H1 (cell line): ENCODE measurements around the gene TTC33. TPM values are rescaled to one million over a fixed set of nuclear protein-coding genes. Genes with fewer than 3 reads are reported as not detected.

Source experiments
- CTCF ChIA-PET: fragments of 300-600 bp; sonication (Branson Sonifier 250); formaldehyde crosslinking; loops from one replicate; lab custom pipeline; 2021; ENCODE audit not compliant: partially characterized antibody; lab: Charles Lee
- POLR2A ChIA-PET: fragments of 300-600 bp; sonication (Branson Sonifier 250); formaldehyde crosslinking; loops from one replicate; lab custom pipeline; 2021; ENCODE audit warnings: inconsistent platforms; ENCODE audit not compliant: partially characterized antibody; lab: Charles Lee
- DNase-seq, 2 experiments: peaks; one replicate each; pipeline versions ENCODE4 v3.0.0 to v3.0.0-alpha.2; 2010 to 2022; ENCODE audit warnings: low spot score in 2 of 2, low read depth in 1 of 2, mixed read lengths in 1 of 2
- FAIRE-seq: peaks from 2 replicates; lab custom pipeline; 2011; peaks lifted over from hg19 to GRCh38; lab: Jason Lieb, UNC
- H2AFZ ChIP-seq: 2 replicates; pipeline ENCODE4 v1.8.1; 2012; ENCODE audit warnings: low read length, inconsistent platforms
- H2AK5ac ChIP-seq: 2 replicates; pipeline ENCODE4 v1.6.1; 2013; ENCODE audit warnings: low read depth, low read length
- H2BK120ac ChIP-seq: replicated peaks from 2 replicates; pipeline ENCODE3; 2013; ENCODE audit warnings: low read depth, low read length, inconsistent platforms
- H2BK12ac ChIP-seq: 2 replicates; pipeline ENCODE4 v1.6.1; 2013; ENCODE audit warnings: low read depth, low read length
- H2BK15ac ChIP-seq: 2 replicates; pipeline ENCODE4 v1.6.1; 2013; ENCODE audit warnings: low read length
- H2BK20ac ChIP-seq: 2 replicates; pipeline ENCODE4 v1.6.1; 2013; ENCODE audit warnings: low read length
- H2BK5ac ChIP-seq: 2 replicates; pipeline ENCODE4 v1.6.1; 2013; ENCODE audit warnings: low read depth, low read length
- H3K14ac ChIP-seq: 2 replicates; pipeline ENCODE4 v1.6.1; 2013; ENCODE audit warnings: inconsistent platforms; ENCODE audit not compliant: insufficient read length
- H3K18ac ChIP-seq: 2 replicates; pipeline ENCODE4 v1.6.1; 2013; ENCODE audit warnings: low read length; ENCODE audit errors: extremely low read depth
- H3K23ac ChIP-seq: 2 replicates; pipeline ENCODE4 v1.6.1; 2013; ENCODE audit warnings: inconsistent platforms; ENCODE audit not compliant: insufficient read length
- H3K23me2 ChIP-seq: 2 replicates; pipeline ENCODE4 v1.6.1; 2013; ENCODE audit warnings: low read depth, low read length
- H3K27ac ChIP-seq: 2 replicates; pipeline ENCODE4 v1.6.1; 2011; ENCODE audit warnings: low read depth, low read length, inconsistent platforms
- H3K27me3 ChIP-seq, 4 experiments: replicated peaks in 1 of 4; 1 replicate in 1 of 4; 2 replicates in 3 of 4; pipeline versions ENCODE4 v1.6.1 to v1.8.1; 2011 to 2013; ENCODE audit warnings: low read length in 3 of 4, mild to moderate bottlenecking in 3 of 4, inconsistent platforms in 2 of 4, mixed read lengths in 2 of 4, moderate library complexity in 1 of 4; ENCODE audit not compliant: control insufficient read depth in 3 of 4, insufficient read depth in 3 of 4; ENCODE audit errors: extremely low read depth in 1 of 4
- H3K36me3 ChIP-seq, 4 experiments: 2 replicates each; pipeline versions ENCODE4 v1.6.1 to v1.8.1; 2011 to 2013; ENCODE audit warnings: mild to moderate bottlenecking in 4 of 4, low read length in 3 of 4, moderate library complexity in 2 of 4, control low read depth in 1 of 4, inconsistent platforms in 1 of 4; ENCODE audit not compliant: insufficient read depth in 4 of 4, control insufficient read depth in 2 of 4
- H3K4ac ChIP-seq: replicated peaks from 2 replicates; pipeline ENCODE3; 2013; ENCODE audit warnings: low read length, low read depth, mixed read lengths, inconsistent platforms; ENCODE audit not compliant: insufficient read length
- H3K4me1 ChIP-seq, 4 experiments: replicated peaks in 1 of 4; 1 replicate in 1 of 4; 2 replicates in 3 of 4; pipeline versions ENCODE4 v1.6.1 to v1.8.1; 2011 to 2013; ENCODE audit warnings: low read length in 3 of 4, inconsistent platforms in 2 of 4, mixed read lengths in 1 of 4; ENCODE audit not compliant: insufficient read depth in 4 of 4, control insufficient read depth in 3 of 4
- H3K4me2 ChIP-seq, 2 experiments: 2 replicates each; pipeline versions ENCODE4 v1.6.1 to v1.8.1; 2011 to 2013; ENCODE audit warnings: low read depth in 2 of 2, low read length in 2 of 2, control low read depth in 1 of 2, inconsistent platforms in 1 of 2, mild to moderate bottlenecking in 1 of 2; ENCODE audit not compliant: insufficient read depth in 1 of 2
- H3K4me3 ChIP-seq, 4 experiments: fragments of 200-600, 300-600 bp in 1 of 4; sonication (generic), shearing (Covaris generic), sonication (Bioruptor Twin) in 1 of 4; 2 replicates each; pipeline versions ENCODE4 v1.5.1 to v1.8.1; 2011 to 2016; ENCODE audit warnings: low read length in 4 of 4, low read depth in 3 of 4, control low read depth in 2 of 4, inconsistent platforms in 2 of 4, mild to moderate bottlenecking in 2 of 4, mixed read lengths in 1 of 4, moderate library complexity in 1 of 4; ENCODE audit not compliant: insufficient read depth in 2 of 4; ENCODE audit errors: extremely low read depth in 1 of 4
- H3K56ac ChIP-seq: replicated peaks from 2 replicates; pipeline ENCODE3; 2013; ENCODE audit warnings: low read depth, mild to moderate bottlenecking, mixed read lengths, low read length, inconsistent platforms; ENCODE audit not compliant: insufficient read length
- H3K79me1 ChIP-seq: 2 replicates; pipeline ENCODE4 v1.6.1; 2013; ENCODE audit warnings: low read depth, low read length, control low read depth
- H3K79me2 ChIP-seq, 2 experiments: 2 replicates each; pipeline versions ENCODE4 v1.6.1 to v1.8.1; 2012 to 2013; ENCODE audit warnings: low read length in 2 of 2, mild to moderate bottlenecking in 2 of 2, inconsistent platforms in 1 of 2; ENCODE audit not compliant: insufficient read depth in 2 of 2, control insufficient read depth in 1 of 2
- H3K9ac ChIP-seq, 4 experiments: replicated peaks in 1 of 4; 1 replicate in 1 of 4; 2 replicates in 3 of 4; pipeline versions ENCODE4 v1.6.1 to v1.8.1; 2011 to 2013; ENCODE audit warnings: low read depth in 3 of 4, low read length in 3 of 4, control low read depth in 2 of 4, mild to moderate bottlenecking in 2 of 4, moderate library complexity in 2 of 4, inconsistent platforms in 1 of 4; ENCODE audit errors: extremely low read depth in 1 of 4
- H3K9me3 ChIP-seq, 2 experiments: 2 replicates each; pipeline versions ENCODE4 v1.6.1 to v1.8.1; 2012 to 2013; ENCODE audit warnings: mild to moderate bottlenecking in 2 of 2, moderate library complexity in 2 of 2, control low read depth in 1 of 2, inconsistent platforms in 1 of 2, low read depth in 1 of 2, low read length in 1 of 2, mixed read lengths in 1 of 2; ENCODE audit not compliant: insufficient read depth in 2 of 2
- H4K20me1 ChIP-seq, 2 experiments: replicated peaks in 1 of 2; 2 replicates each; pipeline versions ENCODE3 to v1.8.1; 2011 to 2013; ENCODE audit warnings: inconsistent platforms in 2 of 2, low read length in 2 of 2, mild to moderate bottlenecking in 1 of 2; ENCODE audit not compliant: insufficient read depth in 2 of 2, control insufficient read depth in 1 of 2
- H4K5ac ChIP-seq: 2 replicates; pipeline ENCODE4 v1.6.1; 2013; ENCODE audit warnings: low read length, low read depth, mixed read lengths, inconsistent platforms; ENCODE audit not compliant: insufficient read length
- H4K8ac ChIP-seq: 2 replicates; pipeline ENCODE4 v1.8.0; 2013; ENCODE audit warnings: mild to moderate bottlenecking, moderate library complexity, low read length, inconsistent platforms; ENCODE audit not compliant: insufficient read depth; ENCODE audit errors: extremely low read depth
- H4K91ac ChIP-seq: replicated peaks from 2 replicates; pipeline ENCODE3; 2013; ENCODE audit warnings: low read length, mixed read lengths, inconsistent platforms; ENCODE audit not compliant: insufficient read length
- ASH2L ChIP-seq: fragments of 200-600, 300-600 bp; sonication (generic); IDR thresholded peaks from one replicate; pipeline ENCODE4 v1.7.1; 2017; ENCODE audit warnings: low read length
- CTBP2 ChIP-seq: IDR thresholded peaks from 2 replicates; pipeline ENCODE4 v1.7.0; 2011; ENCODE audit warnings: borderline replicate concordance, mild to moderate bottlenecking, moderate library complexity, mixed read lengths, low read length; ENCODE audit not compliant: insufficient read depth, insufficient read length
- EZH2 ChIP-seq: fragments of 200-600 bp; sonication (generic); IDR thresholded peaks from 2 replicates; pipeline ENCODE4 v1.7.1; 2012; ENCODE audit warnings: low read depth, mild to moderate bottlenecking, moderate library complexity, low read length, inconsistent platforms; ENCODE audit not compliant: severe bottlenecking
- KDM5A ChIP-seq: fragments of 200-600 bp; IDR thresholded peaks from 2 replicates; pipeline ENCODE4 v1.7.1; 2012; ENCODE audit warnings: mild to moderate bottlenecking, low read length, inconsistent platforms, mixed read lengths
- PHF8 ChIP-seq: fragments of 200-600 bp; sonication (generic); conservative IDR thresholded peaks from 2 replicates; pipeline ENCODE4 v1.7.1; 2012; ENCODE audit warnings: low read depth, mild to moderate bottlenecking, inconsistent platforms, low read length, moderate library complexity
- RBBP5 ChIP-seq: IDR thresholded peaks from 2 replicates; pipeline ENCODE4 v1.7.1; 2012; ENCODE audit warnings: low read depth, mild to moderate bottlenecking, inconsistent platforms, low read length, moderate library complexity, borderline replicate concordance
- RFX5 ChIP-seq: IDR thresholded peaks from 2 replicates; pipeline ENCODE4 v1.6.1; 2011; ENCODE audit warnings: low read depth, low read length, improper control_type of control experiment, borderline replicate concordance
- TAF7 ChIP-seq: optimal IDR thresholded peaks from 2 replicates; pipeline ENCODE3; 2011; ENCODE audit warnings: low read depth, mild to moderate bottlenecking, inconsistent platforms, low read length, moderate library complexity, borderline replicate concordance
- TBP ChIP-seq: IDR thresholded peaks from 2 replicates; pipeline ENCODE4 v1.6.1; 2011; ENCODE audit warnings: low read depth, low read length, improper control_type of control experiment
- WGBS, 2 experiments: shearing (Covaris generic) in 1 of 2; methylation state at CpG; one replicate each; pipeline versions ENCODE4 v1.1.6 to v1.1.7; 2013 to 2015; ENCODE audit warnings: low lambda C conversion rate in 2 of 2, mixed read lengths in 2 of 2, inconsistent platforms in 1 of 2, low coverage in 1 of 2, missing lambda C conversion rate in 1 of 2; ENCODE audit not compliant: insufficient replicate concordance in 2 of 2, insufficient coverage in 1 of 2, insufficient read length in 1 of 2; ENCODE audit errors: extremely low coverage in 1 of 2, missing lambda C conversion rate in 1 of 2; 5-methylcytosine and 5-hydroxymethylcytosine counted together
- polyA plus RNA-seq, 7 experiments: library from polyadenylated mRNA; depleted of rRNA in 3 of 7; stranded (reverse) in 5 of 7; unstranded in 2 of 7; fragments of >200 nt in 5 of 7; fragments of 200-250 nt in 2 of 7; gene quantifications; 1 replicate in 5 of 7; 2 replicates in 1 of 7; 4 replicates in 1 of 7; pipeline versions ENCODE4 v1.2.1 to v1.2.3, GENCODE V29; 2011 to 2013; ENCODE audit warnings: missing spikeins in 2 of 7, mixed read lengths in 2 of 7
- total RNA-seq: library from RNA; stranded (reverse); fragmentation: NEBNext Ultra II Directional; extraction: Animal tissue kit (Norgen Biotek cat#: 25700); gene quantifications from 2 replicates; pipeline ENCODE4 v1.2.1, GENCODE V29; 2021
- TF ChIP-seq, protein P1 (sequence below), 3 experiments: IDR thresholded peaks; 1 replicate in 2 of 3; 2 replicates in 1 of 3; pipeline versions ENCODE4 v1.5.1 to v1.6.1; 2011; ENCODE audit warnings: low read length in 3 of 3, mild to moderate bottlenecking in 3 of 3, inconsistent platforms in 2 of 3, low read depth in 1 of 3, moderate library complexity in 1 of 3; ENCODE audit not compliant: insufficient read depth in 1 of 3; ENCODE audit errors: control extremely low read depth in 1 of 3
- TF ChIP-seq, protein P2 (sequence below): IDR thresholded peaks from 2 replicates; pipeline ENCODE4 v1.6.1; 2011; ENCODE audit warnings: low read depth, mild to moderate bottlenecking, low read length; ENCODE audit not compliant: insufficient read depth

The TTC33 gene
- total and polyA plus RNA-seq, 2 of the 8 experiments (the other 6 are each of a cell fraction or from before 2014, with no cell fraction given) = 1.2 to 12.6 TPM

GRCh38 chr5:40575411-40575810, 180.3 kb downstream of the TTC33 start:
- H3K18ac ChIP-seq = no peak overlapping the region
- no peak for FAIRE-seq
- CTCF ChIA-PET = interaction anchor here (1.2 to 1.5 kb wide), 2 partner anchors 12 to 30 kb away, joined by 3 read pairs; no protein-coding TSS in a partner anchor
- no peaks in the 10 kb centered on the region for H3K9me3 ChIP-seq
- H4K91ac ChIP-seq = no peak overlapping the region
- no peaks in the 10 kb centered on the region for H3K23me2 ChIP-seq
- no peak overlapping the region for H2BK20ac ChIP-seq
- no peaks in the 10 kb centered on the region for H3K4me1 ChIP-seq
- H3K4ac ChIP-seq = no peak overlapping the region
- H3K9ac ChIP-seq = no peak overlapping the region
- H3K14ac ChIP-seq = no peak overlapping the region
- H2BK12ac ChIP-seq = no peak overlapping the region
- TF ChIP-seq, protein P1, sequence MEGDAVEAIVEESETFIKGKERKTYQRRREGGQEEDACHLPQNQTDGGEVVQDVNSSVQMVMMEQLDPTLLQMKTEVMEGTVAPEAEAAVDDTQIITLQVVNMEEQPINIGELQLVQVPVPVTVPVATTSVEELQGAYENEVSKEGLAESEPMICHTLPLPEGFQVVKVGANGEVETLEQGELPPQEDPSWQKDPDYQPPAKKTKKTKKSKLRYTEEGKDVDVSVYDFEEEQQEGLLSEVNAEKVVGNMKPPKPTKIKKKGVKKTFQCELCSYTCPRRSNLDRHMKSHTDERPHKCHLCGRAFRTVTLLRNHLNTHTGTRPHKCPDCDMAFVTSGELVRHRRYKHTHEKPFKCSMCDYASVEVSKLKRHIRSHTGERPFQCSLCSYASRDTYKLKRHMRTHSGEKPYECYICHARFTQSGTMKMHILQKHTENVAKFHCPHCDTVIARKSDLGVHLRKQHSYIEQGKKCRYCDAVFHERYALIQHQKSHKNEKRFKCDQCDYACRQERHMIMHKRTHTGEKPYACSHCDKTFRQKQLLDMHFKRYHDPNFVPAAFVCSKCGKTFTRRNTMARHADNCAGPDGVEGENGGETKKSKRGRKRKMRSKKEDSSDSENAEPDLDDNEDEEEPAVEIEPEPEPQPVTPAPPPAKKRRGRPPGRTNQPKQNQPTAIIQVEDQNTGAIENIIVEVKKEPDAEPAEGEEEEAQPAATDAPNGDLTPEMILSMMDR (IDR thresholded peaks at IDR 0.05; ENCODE audit: control extremely low read depth in 1 of 3, insufficient read depth in 1 of 3, low read depth in 1 of 3, low read length in 3 of 3) = no peak
- TF ChIP-seq, protein P2, sequence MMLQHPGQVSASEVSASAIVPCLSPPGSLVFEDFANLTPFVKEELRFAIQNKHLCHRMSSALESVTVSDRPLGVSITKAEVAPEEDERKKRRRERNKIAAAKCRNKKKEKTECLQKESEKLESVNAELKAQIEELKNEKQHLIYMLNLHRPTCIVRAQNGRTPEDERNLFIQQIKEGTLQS = no peak
- TF ChIP-seq EZH2 (no peak), ASH2L (no peak), TAF7 (no peak), RFX5 (no peak), TBP (no peak), CTBP2 (no peak), KDM5A (no peak), RBBP5 (no peak), PHF8 (no peak)
- no peak for DNase-seq
- no peak overlapping the region for H4K5ac ChIP-seq
- H3K23ac ChIP-seq = no peak overlapping the region
- H3K27ac ChIP-seq = no peak overlapping the region
- no peak overlapping the region for H2BK120ac ChIP-seq
- H3K27me3 ChIP-seq = no peaks in the 10 kb centered on the region
- H2BK5ac ChIP-seq = no peak overlapping the region
- H4K8ac ChIP-seq = no peak overlapping the region
- H4K20me1 ChIP-seq = no peaks in the 10 kb centered on the region
- no peaks in the 10 kb centered on the region for H3K36me3 ChIP-seq
- no peak overlapping the region for H3K4me2 ChIP-seq
- H3K79me1 ChIP-seq = no peaks in the 10 kb centered on the region
- POLR2A ChIA-PET = no interaction called here
- no peak overlapping the region for H3K4me3 ChIP-seq
- H3K79me2 ChIP-seq = no peaks in the 10 kb centered on the region
- no peak overlapping the region for H2BK15ac ChIP-seq
- H2AK5ac ChIP-seq = no peak overlapping the region
- no peak overlapping the region for H3K56ac ChIP-seq
- 91% methylated on average over 1 of the region's 1 CpG; no CpG with 5 or more reads in 1 of the 2 experiments for WGBS, 2 experiments
- peak overlapping the region; percentile 58; the same call in 1 of the 2 replicates for H2AFZ ChIP-seq
